SU-DHL-6 (cell line): ENCODE measurements around the gene MCAT.

Source experiments
- H2AFZ ChIP-seq: fragments of 200-600 bp; sonication (generic); 2 replicates; pipeline ENCODE4 v1.6.1; 2014; ENCODE audit warnings: low read depth, mild to moderate bottlenecking, moderate library complexity, mixed read lengths, antibody characterized with exemption, low read length; ENCODE audit not compliant: severe bottlenecking
- H3F3A ChIP-seq: fragments of 200-600 bp; shearing (Covaris generic); 2 replicates; pipeline ENCODE4 v1.6.0; 2016; ENCODE audit warnings: antibody characterized with exemption, mild to moderate bottlenecking; ENCODE audit not compliant: insufficient read depth
- H3K27ac ChIP-seq: fragments of 200-600 bp; sonication (generic); 2 replicates; pipeline ENCODE4 v1.5.1; 2016; ENCODE audit warnings: low read depth, mild to moderate bottlenecking, low read length, moderate library complexity, mixed read lengths
- H3K27me3 ChIP-seq: fragments of 200-600 bp; sonication (generic), shearing (Covaris generic); 2 replicates; pipeline ENCODE4 v1.6.0; 2014; ENCODE audit warnings: mild to moderate bottlenecking, low read length
- H3K36me3 ChIP-seq: fragments of 200-600 bp; sonication (generic); 2 replicates; pipeline ENCODE4 v1.6.1; 2014; ENCODE audit warnings: mild to moderate bottlenecking, low read length, mixed read lengths
- H3K4me2 ChIP-seq: fragments of 300-600, 200-600 bp; shearing (Covaris generic), sonication (generic); 2 replicates; pipeline ENCODE4 v1.6.0; 2014; ENCODE audit warnings: low read length, low read depth, mild to moderate bottlenecking; ENCODE audit not compliant: poor library complexity, severe bottlenecking
- H3K4me3 ChIP-seq: fragments of 200-600 bp; sonication (generic); 2 replicates; pipeline ENCODE4 v1.5.1; 2014; ENCODE audit warnings: antibody characterized with exemption, low read length, mild to moderate bottlenecking, mixed read lengths; ENCODE audit not compliant: insufficient read depth, poor library complexity, severe bottlenecking
- H3K79me2 ChIP-seq: fragments of 200-600 bp; sonication (generic); 2 replicates; pipeline ENCODE4 v1.6.1; 2014; ENCODE audit warnings: mild to moderate bottlenecking, low read length, moderate library complexity; ENCODE audit not compliant: insufficient read depth
- H3K9ac ChIP-seq: fragments of 200-600 bp; sonication (generic); 2 replicates; pipeline ENCODE4 v1.7.0; 2014; ENCODE audit warnings: mild to moderate bottlenecking, low read length
- H3K9me2 ChIP-seq: fragments of 200-600 bp; sonication (generic); replicated peaks from 2 replicates; pipeline ENCODE4 v1.6.1; 2014; ENCODE audit warnings: low read length; ENCODE audit not compliant: insufficient read depth
- H3K9me3 ChIP-seq: fragments of 200-600 bp; sonication (generic); 2 replicates; pipeline ENCODE4 v1.6.1; 2014; ENCODE audit warnings: low read length, mixed read lengths; ENCODE audit not compliant: insufficient read depth
- H4K20me1 ChIP-seq: fragments of 200-600 bp; sonication (generic); 2 replicates; pipeline ENCODE4 v1.6.1; 2014; ENCODE audit warnings: low read depth, mild to moderate bottlenecking, antibody characterized with exemption, low read length, moderate library complexity, mixed read lengths
- CTCF ChIP-seq: fragments of 200-600 bp; sonication (generic); IDR thresholded peaks from one replicate; pipeline ENCODE4 v1.5.1; 2017; ENCODE audit warnings: antibody characterized with exemption, mild to moderate bottlenecking, low read length, moderate library complexity; ENCODE audit not compliant: insufficient read depth, poor library complexity, severe bottlenecking
- EZH2phosphoT487 ChIP-seq: fragments of 200-600 bp; sonication (generic), shearing (Covaris generic); conservative IDR thresholded peaks from 2 replicates; pipeline ENCODE4 v1.6.1; 2018; ENCODE audit warnings: mild to moderate bottlenecking, antibody characterized with exemption, low read length, moderate library complexity, mixed read lengths

The MCAT gene

DNA sequence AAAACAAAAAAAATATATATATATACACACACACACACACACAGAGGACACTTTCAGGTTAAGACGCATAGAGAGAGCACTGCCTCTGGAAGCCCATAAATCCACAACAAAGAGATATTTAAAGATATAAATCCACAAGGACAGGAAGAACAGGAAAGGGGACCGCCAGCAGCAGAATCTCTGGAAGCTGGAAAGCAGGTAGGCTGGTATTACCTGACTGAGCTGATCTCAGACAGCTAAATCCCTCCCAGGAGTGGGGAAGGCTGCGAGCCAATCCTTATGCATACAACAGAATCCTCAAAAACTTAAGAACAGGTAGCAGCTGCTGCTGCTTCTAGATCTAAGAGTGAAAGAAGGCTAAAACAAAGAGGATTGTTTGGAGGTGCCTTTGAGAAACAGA, 1.8 kb upstream of the MCAT start:
- Histone ChIP-seq H3F3A (no peaks in the 10 kb centered on the region; the same call in 1 of the 2 replicates), H3K9ac (no peak overlapping the region), H3K9me2 (no peaks in the 10 kb centered on the region), H4K20me1 (no peaks in the 10 kb centered on the region), H3K4me3 (no peak overlapping the region), H3K4me2 (no peak overlapping the region), H3K27ac (no peak overlapping the region), H3K27me3 (no peaks in the 10 kb centered on the region), H3K36me3 (no peaks in the 10 kb centered on the region), H2AFZ (no peak overlapping the region), H3K9me3 (no peaks in the 10 kb centered on the region), H3K79me2 (no peaks in the 10 kb centered on the region; the same call in 1 of the 2 replicates)
- TF ChIP-seq CTCF (no peak), EZH2phosphoT487 (no peak)

GRCh38 chr22:43136801-43137200, 6.4 kb downstream of the MCAT start:
- H3K36me3 ChIP-seq = no peaks in the 10 kb centered on the region
- no peak overlapping the region for H3K27ac ChIP-seq
- no peak overlapping the region for H3K4me2 ChIP-seq
- TF ChIP-seq CTCF (no peak), EZH2phosphoT487 (no peak)
- no peak overlapping the region for H3K4me3 ChIP-seq
- H3K9me3 ChIP-seq = no peaks in the 10 kb centered on the region
- H3K9ac ChIP-seq = no peak overlapping the region
- no peak overlapping the region for H2AFZ ChIP-seq
- no peaks in the 10 kb centered on the region for H3K79me2 ChIP-seq
- no peaks in the 10 kb centered on the region for H3F3A ChIP-seq
- no peaks in the 10 kb centered on the region for H3K9me2 ChIP-seq
- H4K20me1 ChIP-seq = no peaks in the 10 kb centered on the region
- no peaks in the 10 kb centered on the region for H3K27me3 ChIP-seq

DNA sequence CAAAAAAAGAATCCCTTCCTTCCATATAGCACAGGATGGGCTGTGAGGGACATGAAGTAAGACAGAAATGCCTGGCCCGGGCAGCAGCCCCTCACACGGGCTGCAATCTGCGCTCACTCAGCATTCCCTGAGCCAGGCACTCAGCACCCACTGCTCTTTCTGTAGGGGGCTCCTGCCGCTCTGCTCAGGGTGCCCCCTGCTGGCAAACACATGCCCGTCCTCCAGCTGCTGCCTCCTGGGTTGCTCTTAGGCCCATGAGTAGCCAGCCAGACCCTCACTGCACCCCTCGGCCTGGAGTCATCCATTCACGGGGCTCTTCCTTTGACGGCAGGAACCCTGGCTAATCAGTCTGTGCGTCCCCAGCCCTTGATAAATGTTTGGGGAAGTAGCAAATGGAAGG, 6.9 kb downstream of the MCAT start:
- no peaks in the 10 kb centered on the region for H3K9me3 ChIP-seq
- H3F3A ChIP-seq = no peaks in the 10 kb centered on the region
- no peaks in the 10 kb centered on the region for H3K36me3 ChIP-seq
- H3K4me2 ChIP-seq = no peak overlapping the region
- H3K9me2 ChIP-seq = no peaks in the 10 kb centered on the region
- H3K9ac ChIP-seq = no peak overlapping the region
- no peaks in the 10 kb centered on the region for H3K79me2 ChIP-seq
- no peaks in the 10 kb centered on the region for H3K27me3 ChIP-seq
- H4K20me1 ChIP-seq = no peaks in the 10 kb centered on the region
- TF ChIP-seq CTCF = peak; percentile 82
- no peak for TF ChIP-seq EZH2phosphoT487
- no peak overlapping the region for H3K4me3 ChIP-seq
- H2AFZ ChIP-seq = no peak overlapping the region
- H3K27ac ChIP-seq = no peak overlapping the region

DNA sequence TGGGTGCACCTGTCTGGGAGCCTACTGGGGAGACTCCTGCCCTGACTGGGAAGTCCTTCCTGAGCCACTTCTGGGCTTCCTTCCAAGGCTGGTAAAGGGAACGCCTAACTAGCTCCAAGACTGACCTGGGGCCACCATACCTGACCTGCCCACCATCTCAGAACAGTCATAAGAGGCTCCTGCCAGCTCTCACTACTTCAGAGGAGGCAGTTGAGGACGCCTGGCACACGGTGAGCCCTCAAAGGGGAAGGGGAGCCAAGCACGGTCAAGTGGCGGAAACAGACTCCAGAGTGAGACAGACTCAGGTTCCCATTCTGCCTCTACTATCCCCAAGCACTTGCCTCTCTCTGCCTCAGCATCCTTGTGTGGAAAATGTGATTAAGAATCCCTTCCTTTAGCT, 7.6 kb downstream of the MCAT start:
- Histone ChIP-seq H3K36me3 (no peaks in the 10 kb centered on the region), H3K4me3 (no peak overlapping the region), H3K9me3 (no peaks in the 10 kb centered on the region), H3K27me3 (no peaks in the 10 kb centered on the region), H4K20me1 (no peaks in the 10 kb centered on the region), H3K4me2 (no peak overlapping the region), H2AFZ (no peak overlapping the region), H3F3A (no peaks in the 10 kb centered on the region), H3K79me2 (no peaks in the 10 kb centered on the region), H3K9me2 (no peaks in the 10 kb centered on the region), H3K27ac (no peak overlapping the region), H3K9ac (no peak overlapping the region)
- no peak for TF ChIP-seq CTCF
- no peak for TF ChIP-seq EZH2phosphoT487
